HG03196 (cell line): ENCODE results near the gene TAF10.

Experiments used
- ATAC-seq: cut with Tn5 transposase; IDR thresholded peaks from one replicate; pipeline ENCODE4 v1.9.1; 2021; ENCODE audit not compliant: unreplicated experiment

The TAF10 gene

DNA sequence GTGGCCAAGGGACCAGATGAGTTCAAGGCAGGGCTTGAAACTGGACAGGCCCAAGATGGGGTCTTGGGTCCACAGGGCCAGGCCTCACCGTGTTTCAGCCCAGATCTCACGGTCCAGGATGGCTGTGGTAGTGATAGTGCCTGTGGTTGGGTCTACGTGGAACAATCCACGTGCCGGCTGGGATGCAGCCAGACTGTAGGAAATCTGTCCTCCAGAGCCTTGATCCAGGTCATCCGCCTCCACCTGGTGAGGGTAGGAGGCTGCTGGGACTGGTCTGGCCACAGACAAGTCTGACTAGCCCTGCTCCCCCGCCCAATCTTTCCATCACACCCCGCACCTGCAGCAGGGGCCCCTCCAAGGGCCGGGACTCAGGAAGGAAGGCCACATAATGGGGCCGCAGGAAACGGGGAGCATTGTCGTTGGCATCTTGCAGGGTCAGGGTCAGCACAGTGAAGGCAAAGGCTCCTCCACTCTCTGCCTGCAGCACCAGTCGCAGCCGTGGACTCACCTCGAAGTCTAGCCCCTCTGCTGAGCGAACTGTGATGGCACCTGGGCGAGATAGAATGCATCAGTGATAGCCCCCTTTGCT is 13.9 kb upstream of the TAF10 start:
- ATAC-seq = no peak

GRCh38 chr11:6625156-6625831 is 13.3 kb upstream of the TAF10 start:
- ATAC-seq = no peak

GRCh38 chr11:6623391-6624363 is 11.7 kb upstream of the TAF10 start:
- no peak for ATAC-seq

GRCh38 chr11:6622261-6623171 is 10.5 kb upstream of the TAF10 start:
- no peak for ATAC-seq

DNA sequence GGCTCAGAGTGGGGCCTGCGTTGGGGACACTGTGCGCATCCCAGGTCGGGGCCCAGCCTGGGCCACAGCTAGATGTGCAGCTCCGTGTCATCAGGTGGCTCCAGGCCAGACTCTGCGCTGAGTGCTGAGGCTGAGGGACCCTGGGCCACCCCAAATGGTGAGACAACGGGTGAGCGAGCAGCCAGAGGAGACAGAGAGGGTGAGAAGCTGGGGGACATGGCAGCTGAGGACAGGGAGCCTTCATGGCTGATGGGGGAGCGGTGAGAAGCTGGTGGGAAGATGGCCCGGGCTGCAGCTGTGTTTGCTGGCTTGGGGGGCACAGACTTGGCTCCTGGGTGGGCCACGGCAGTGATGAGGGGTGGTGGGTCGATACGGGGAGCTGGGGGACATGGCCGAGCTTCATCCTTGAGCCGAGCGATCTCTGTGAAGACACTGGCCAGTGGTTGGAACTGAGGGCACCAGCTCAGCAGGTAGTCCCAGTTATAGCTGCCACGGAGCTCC is 9.7 kb upstream of the TAF10 start:
- ATAC-seq = no peak

- no peak for ATAC-seq
Measured at GRCh38 chr11:6620636-6621035, 8.6 kb upstream of the TAF10 start.

GRCh38 chr11:6619004-6619745 is 7.2 kb upstream of the TAF10 start, which contains the start of gene TPP1:
TPP1 (minus strand) TSS chr11:6619422; CDS start chr11:6619400, 22 bp downstream.
- ATAC-seq = peak; percentile 97

GRCh38 chr11:6618117-6619003 is 6.3 kb upstream of the TAF10 start:
- ATAC-seq = no peak

DNA sequence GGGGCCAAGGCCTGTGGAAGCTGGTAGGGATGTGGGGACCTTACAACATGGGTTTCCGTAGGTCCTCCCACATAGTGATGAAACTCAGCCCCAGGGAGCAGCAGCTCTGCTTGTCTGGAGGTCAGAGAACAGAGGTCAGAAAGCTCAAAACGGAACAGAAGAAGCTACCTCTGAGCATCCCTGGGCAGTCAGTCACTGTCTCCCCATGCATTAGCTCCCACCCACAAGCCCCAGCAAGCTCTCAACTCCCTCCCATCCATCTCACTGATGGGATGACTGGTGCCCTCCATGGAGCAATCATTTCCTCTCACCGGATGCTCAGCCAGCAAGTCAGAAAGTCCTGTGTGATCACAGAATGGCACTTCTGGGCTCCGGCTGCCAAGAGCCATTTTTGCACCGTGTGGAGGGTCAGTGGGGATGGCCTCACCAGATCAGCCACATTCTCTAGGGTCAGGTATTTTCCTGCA is 5.3 kb upstream of the TAF10 start:
- no peak for ATAC-seq

DNA sequence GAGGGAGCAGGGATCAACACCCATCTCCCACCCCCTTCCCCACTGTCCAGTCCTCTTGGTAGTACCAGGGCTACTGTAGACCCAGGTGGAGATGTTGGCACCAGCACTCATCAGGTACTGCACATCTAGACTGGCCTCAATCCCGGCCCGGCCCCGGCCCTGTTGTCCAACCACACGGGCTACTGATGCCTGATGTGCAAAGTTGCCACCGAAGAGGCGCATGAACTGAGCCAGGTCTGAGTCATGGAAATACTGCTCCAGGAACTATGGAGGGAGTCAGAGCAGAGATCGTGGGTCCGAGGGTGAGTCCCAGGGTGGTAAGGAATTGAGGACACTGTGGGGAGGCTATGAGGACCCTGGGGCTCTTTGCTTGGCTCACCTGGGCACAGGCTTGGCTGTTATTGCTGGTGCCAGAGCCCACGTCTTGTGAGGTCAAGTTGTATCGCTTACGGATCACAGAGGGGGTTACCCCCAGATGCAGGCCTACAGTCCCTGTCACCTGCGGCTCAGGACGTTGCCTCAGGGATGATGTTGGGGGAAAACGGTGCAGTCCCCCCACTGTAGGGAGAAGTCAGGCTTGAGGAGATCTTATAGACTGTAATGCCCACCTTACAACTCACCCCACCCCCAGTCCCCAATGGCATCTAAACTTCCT is 4.7 kb upstream of the TAF10 start:
- ATAC-seq = no peak

GRCh38 chr11:6615882-6616585 is 4.0 kb upstream of the TAF10 start:
- no peak for ATAC-seq

GRCh38 chr11:6615046-6615445 is 3.0 kb upstream of the TAF10 start:
- no peak for ATAC-seq

DNA sequence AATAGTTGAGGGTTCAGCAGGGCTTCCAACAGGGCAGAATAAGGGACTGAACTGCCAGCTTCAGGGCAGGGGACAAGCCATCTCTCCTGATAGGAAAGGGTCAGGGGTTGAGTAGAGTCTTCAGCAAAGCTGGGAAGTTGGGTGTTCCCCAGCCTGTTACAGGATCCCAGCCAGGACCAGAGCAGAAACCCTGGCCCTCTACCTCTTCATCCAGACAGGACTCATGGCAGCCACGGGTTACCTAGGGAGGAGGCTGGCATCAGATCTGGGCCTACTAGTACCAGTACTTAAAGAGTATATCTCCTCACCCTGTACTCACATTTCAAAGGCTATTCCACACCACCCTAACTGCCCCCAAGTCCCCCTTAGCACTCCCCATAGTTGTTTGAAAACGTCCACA is 2.4 kb upstream of the TAF10 start:
- no peak for ATAC-seq

DNA sequence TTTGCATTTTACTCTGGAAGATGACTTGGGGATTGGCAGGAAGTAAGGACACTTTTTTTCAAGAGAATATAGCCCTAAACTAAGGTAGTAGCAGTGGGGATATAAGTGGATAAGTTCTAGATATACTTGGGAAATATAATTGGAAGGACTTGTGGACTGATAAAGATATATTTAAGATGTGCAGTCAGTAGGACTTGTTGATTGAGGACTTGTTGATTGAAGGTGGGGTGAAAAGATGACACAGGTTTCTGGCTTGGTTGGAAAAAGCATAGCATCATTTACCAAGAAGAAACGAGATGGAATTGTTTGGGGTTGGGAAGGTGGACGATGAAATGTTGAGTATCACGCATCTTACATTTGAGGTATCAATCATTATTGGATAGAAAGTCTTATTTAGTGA is 1.5 kb upstream of the TAF10 start:
- ATAC-seq = no peak

- ATAC-seq = no peak
Measured at GRCh38 chr11:6611963-6612212, 128 bp downstream of the TAF10 start.

DNA sequence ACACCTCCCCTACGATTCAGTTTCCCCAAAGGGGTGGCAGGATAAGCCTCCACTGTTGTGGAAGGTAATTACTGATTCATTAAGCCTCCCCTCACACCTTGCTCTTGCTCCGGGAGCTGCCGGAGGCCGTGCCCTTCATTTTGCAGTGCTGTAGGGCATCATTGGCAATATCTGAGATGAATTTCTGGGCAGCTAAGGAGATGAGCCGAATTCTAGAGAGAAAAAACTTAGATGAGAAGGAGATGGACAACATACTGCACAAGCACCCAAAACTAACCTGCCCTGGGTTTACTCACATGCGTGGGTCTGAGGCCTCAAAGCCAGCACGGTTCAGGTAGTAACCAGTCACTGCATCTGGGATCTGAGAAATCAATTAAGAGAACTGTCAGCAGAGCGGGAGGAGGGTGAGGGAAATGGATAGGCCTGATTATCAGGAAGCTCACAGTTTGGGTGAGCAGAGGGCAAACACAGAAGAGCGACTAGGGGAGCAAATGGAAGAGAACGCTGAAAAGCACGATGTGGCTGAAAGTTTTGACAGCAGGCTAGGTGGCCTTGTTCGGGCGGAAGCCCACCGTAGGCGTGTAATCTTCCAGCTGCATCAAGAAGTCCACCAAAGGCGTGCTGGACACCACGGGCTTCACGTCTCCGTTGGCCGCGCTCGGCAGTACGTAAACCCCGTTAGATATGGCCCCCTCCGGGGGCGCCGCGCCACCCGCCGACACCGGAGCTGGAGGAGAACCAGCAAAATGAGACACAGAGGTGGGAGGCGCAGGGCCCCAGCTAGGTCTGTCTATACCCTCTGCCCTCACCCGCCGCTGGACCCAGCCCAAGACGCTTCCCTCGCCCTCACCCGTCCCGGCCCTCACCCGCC is 689 bp downstream of the TAF10 start:
- peak; percentile 5 for ATAC-seq

- no peak for ATAC-seq
Measured at GRCh38 chr11:6610591-6610990, 1.4 kb downstream of the TAF10 start.
